HFFc6 (cell line): ENCODE results near the gene HPSE. TPM values are rescaled to one million over a fixed set of nuclear protein-coding genes. Genes with fewer than 3 reads are reported as not detected.

Source experiments
- DNase-seq: peaks from one replicate; pipeline ENCODE4 v3.0.0-alpha.2; 2018
- H3K27ac Mint-ChIP-seq: 2 replicates; pipeline ENCODE4 v1.8.0; 2020; ENCODE audit warnings: mild to moderate bottlenecking, mixed read lengths
- H3K27me3 Mint-ChIP-seq: 2 replicates; pipeline ENCODE4 v1.8.0; 2021; ENCODE audit warnings: mild to moderate bottlenecking, moderate library complexity, mixed read lengths; ENCODE audit not compliant: insufficient read depth
- H3K36me3 Mint-ChIP-seq: 2 replicates; pipeline ENCODE4 v1.8.0; 2021; ENCODE audit warnings: low read depth, mixed read lengths
- H3K4me1 Mint-ChIP-seq: 2 replicates; pipeline ENCODE4 v1.8.0; 2020; ENCODE audit warnings: low read depth, mixed read lengths
- H3K4me3 Mint-ChIP-seq: 2 replicates; pipeline ENCODE4 v1.8.0; 2020; ENCODE audit warnings: mild to moderate bottlenecking, moderate library complexity, mixed read lengths
- H3K9me3 Mint-ChIP-seq: 2 replicates; pipeline ENCODE4 v1.8.0; 2020; ENCODE audit warnings: mild to moderate bottlenecking, mixed read lengths
- total RNA-seq, 6 experiments: library from RNA; stranded (reverse); fragmentation: NEBNext Ultra II Directional; extraction: Animal tissue kit (Norgen Biotek cat#: 25700); gene quantifications; 2 replicates in 1 of 6; 3 replicates in 5 of 6; pipeline ENCODE4 v1.2.3, GENCODE V29; 2021
- TF ChIP-seq, protein P1 (sequence below): fragments of 200-600 bp; sonication (generic); IDR thresholded peaks from 2 replicates; pipeline ENCODE4 v1.5.0; 2021; ENCODE audit warnings: antibody characterized with exemption, mild to moderate bottlenecking

HPSE gene
- total RNA-seq, 6 experiments from 2014 or later, result 0.33 to 1.0 (median 0.83) TPM

GRCh38 chr4:83315341-83315870, 19.2 kb downstream of the HPSE start:
- TF ChIP-seq, protein P1, sequence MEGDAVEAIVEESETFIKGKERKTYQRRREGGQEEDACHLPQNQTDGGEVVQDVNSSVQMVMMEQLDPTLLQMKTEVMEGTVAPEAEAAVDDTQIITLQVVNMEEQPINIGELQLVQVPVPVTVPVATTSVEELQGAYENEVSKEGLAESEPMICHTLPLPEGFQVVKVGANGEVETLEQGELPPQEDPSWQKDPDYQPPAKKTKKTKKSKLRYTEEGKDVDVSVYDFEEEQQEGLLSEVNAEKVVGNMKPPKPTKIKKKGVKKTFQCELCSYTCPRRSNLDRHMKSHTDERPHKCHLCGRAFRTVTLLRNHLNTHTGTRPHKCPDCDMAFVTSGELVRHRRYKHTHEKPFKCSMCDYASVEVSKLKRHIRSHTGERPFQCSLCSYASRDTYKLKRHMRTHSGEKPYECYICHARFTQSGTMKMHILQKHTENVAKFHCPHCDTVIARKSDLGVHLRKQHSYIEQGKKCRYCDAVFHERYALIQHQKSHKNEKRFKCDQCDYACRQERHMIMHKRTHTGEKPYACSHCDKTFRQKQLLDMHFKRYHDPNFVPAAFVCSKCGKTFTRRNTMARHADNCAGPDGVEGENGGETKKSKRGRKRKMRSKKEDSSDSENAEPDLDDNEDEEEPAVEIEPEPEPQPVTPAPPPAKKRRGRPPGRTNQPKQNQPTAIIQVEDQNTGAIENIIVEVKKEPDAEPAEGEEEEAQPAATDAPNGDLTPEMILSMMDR, result no peak
- no peak overlapping the region for H3K4me3 Mint-ChIP-seq
- DNase-seq, result no peak
- H3K27ac Mint-ChIP-seq, result no peak overlapping the region
- H3K9me3 Mint-ChIP-seq, result no peaks in the 10 kb centered on the region
- H3K4me1 Mint-ChIP-seq, result peaks cover 10% of the 10 kb centered on the region
- no peaks in the 10 kb centered on the region; the same call in 1 of the 2 replicates for H3K36me3 Mint-ChIP-seq
- H3K27me3 Mint-ChIP-seq, result peaks cover 3% of the 10 kb centered on the region; the same call in 1 of the 2 replicates

- no peaks in the 10 kb centered on the region for H3K4me1 Mint-ChIP-seq
- TF ChIP-seq, protein P1, result no peak
- H3K27ac Mint-ChIP-seq, result no peak overlapping the region
- no peaks in the 10 kb centered on the region; the same call in 1 of the 2 replicates for H3K36me3 Mint-ChIP-seq
- no peak overlapping the region for H3K4me3 Mint-ChIP-seq
- peaks cover 15% of the 10 kb centered on the region for H3K27me3 Mint-ChIP-seq
- no peak for DNase-seq
- no peaks in the 10 kb centered on the region for H3K9me3 Mint-ChIP-seq
Measured at GRCh38 chr4:83308672-83309071, 26.0 kb downstream of the HPSE start.

- H3K36me3 Mint-ChIP-seq, result no peaks in the 10 kb centered on the region; the same call in 1 of the 2 replicates
- H3K4me1 Mint-ChIP-seq, result no peaks in the 10 kb centered on the region
- H3K4me3 Mint-ChIP-seq, result no peak overlapping the region
- no peaks in the 10 kb centered on the region for H3K9me3 Mint-ChIP-seq
- no peak for DNase-seq
- no peak overlapping the region for H3K27ac Mint-ChIP-seq
- TF ChIP-seq, protein P1, result no peak
- peaks cover 15% of the 10 kb centered on the region for H3K27me3 Mint-ChIP-seq
Measured at GRCh38 chr4:83307920-83308319, 26.7 kb downstream of the HPSE start.

GRCh38 chr4:83305187-83305586, 29.5 kb downstream of the HPSE start:
- DNase-seq, result no peak
- no peaks in the 10 kb centered on the region for H3K4me1 Mint-ChIP-seq
- H3K9me3 Mint-ChIP-seq, result no peaks in the 10 kb centered on the region

DNA sequence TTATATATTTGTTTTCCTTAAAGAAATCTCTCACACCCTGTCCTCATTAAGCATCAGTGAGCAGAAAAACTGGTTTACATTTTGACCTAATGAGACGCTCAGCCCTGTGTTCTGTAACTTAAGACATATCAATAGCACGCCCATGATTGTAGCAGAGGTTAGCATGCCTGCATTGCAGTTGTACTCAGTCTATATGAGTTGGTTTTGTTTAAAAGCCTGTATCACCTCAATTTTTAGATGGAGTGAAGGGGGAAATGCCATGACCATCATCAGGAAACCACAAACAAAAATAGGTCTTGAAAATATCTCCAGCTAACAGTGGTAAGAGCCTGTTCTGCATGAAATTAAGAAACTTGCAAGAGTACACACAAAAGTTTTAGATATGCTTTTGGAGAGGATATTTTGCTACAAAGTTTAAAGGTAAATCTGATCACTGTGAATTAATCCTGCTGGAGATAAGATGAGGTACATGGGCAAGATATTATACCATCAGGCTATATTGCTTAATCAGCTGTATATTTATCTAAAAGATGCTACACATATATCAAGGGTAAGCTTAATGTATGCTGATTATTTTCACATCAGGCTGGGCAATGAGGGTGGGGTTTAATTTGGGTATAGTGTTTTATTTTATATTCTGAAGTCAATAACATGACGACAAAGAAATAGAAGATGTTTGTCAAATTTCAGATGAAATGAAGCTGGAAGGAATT, 36.9 kb downstream of the HPSE start:
- Mint-ChIP-seq H3K27ac (no peak overlapping the region), H3K27me3 (peaks cover 7% of the 10 kb centered on the region), H3K4me3 (no peak overlapping the region), H3K4me1 (peaks cover 9% of the 10 kb centered on the region; the same call in 1 of the 2 replicates), H3K36me3 (no peaks in the 10 kb centered on the region), H3K9me3 (no peaks in the 10 kb centered on the region)
- TF ChIP-seq, protein P1, result no peak
- no peak for DNase-seq

More at GRCh38 chr4:83305187-83305586, 29.5 kb downstream of the HPSE start:
- Mint-ChIP-seq H3K27ac (no peak overlapping the region), H3K27me3 (peaks cover 15% of the 10 kb centered on the region), H3K4me3 (no peak overlapping the region), H3K36me3 (no peaks in the 10 kb centered on the region)
- TF ChIP-seq, protein P1, result no peak
